Measurements from ENCODE around the gene RND3. TPM values are rescaled to one million over a fixed set of nuclear protein-coding genes. Genes with fewer than 3 reads are reported as not detected.

RND3 gene
- polyA plus RNA-seq (ENCODE audit: insufficient read length in 3 of 3), result 10 to 100 TPM; 51.5 to 60.6 (median 55.3) TPM

DNA sequence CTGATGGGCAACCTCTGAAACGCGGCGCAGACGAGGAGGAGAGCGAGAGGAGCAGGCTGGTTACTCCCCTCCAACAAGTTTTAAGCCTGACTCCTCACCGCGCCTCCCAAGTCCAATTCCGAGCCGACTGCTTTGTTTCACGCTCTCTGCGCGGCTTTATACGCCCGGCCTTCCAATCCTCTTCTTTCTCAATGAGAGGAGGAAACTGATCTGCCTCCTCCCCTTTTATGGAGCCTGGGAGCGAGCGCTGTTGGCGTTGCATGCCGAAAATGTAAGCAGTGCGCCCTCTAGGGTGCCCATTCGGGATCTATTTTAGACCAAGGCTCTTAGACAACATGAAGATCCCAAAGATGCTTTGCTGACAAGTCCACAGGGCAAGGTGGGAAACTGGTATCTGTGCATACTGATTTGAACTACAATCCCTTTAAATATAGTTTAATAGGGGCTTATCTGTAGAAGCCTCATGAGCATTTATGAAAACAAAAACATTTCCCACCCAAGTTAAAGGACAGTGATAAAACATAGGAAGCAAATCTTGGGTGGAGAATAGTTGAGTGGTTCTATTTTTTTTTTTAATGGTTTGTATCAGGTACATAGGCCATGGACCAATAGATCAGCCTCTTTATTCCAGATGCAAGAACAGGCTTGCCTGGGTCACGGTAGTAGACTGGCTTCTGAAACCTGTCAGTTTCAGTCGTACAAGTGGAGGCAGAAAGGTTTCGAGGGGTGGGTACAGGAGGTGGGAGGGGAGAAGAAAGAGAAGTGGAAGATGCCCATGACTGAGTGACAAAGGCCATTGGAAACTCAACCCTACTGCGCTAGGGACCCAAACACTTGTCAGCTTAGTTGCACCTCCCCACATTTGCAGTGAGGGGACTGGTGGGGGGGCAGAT is at the start of gene RND3:
Gene RND3 (minus strand): TSS at position 131 of the 893 bp plus-strand sequence. CDS start 250 bp downstream, outside the sequence.
- DNase-seq (ENCODE audit: low read depth in 3 of 3, low spot score in 2 of 3), result peak; percentile 92 to 95 (median 95)

DNA sequence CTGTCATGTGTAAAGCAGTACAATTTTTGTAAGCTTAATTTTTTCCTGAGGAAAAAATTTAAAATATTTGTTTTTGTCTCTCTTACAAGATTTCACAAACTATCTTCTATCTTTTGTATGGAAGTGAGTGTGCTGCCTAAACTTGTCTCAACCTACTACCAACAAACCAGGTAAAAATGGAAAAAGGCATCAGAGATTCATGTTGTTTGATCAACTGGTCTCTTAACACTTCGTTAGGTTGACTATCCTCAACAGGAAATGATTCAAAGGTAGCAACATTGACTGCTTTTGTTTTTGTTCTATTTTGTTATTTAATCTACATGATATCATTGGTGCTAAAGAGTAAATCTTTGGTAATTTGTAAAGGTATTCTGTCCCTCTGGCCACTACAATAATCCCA is 47.7 kb upstream of the RND3 start:
- no peak for DNase-seq (ENCODE audit: low read depth in 3 of 3, low spot score in 2 of 3)

DNA sequence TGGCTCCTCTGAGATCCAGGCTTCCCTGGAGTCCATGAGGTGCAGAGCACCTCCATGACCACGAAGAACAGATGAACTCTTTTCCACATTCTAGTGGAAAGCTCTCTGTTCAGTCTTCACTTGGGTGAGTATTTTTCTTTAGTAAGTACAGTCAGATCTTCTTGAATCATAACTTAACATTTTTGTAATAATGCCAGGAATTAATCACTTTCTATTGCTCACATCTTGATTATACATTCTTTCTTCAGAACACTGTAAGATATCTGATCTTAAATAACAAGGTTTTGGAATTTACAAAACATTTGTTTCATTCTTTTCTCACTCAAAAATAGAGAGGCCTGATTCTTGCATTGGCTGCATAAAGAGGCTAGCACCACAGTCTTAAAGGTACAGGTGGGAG is 45.4 kb upstream of the RND3 start:
- DNase-seq (ENCODE audit: low read depth in 3 of 3, low spot score in 2 of 3), result no peak

GRCh38 chr2:150532020-150532419 is 44.6 kb upstream of the RND3 start:
- no peak for DNase-seq (ENCODE audit: low read depth in 3 of 3, low spot score in 2 of 3)

DNA sequence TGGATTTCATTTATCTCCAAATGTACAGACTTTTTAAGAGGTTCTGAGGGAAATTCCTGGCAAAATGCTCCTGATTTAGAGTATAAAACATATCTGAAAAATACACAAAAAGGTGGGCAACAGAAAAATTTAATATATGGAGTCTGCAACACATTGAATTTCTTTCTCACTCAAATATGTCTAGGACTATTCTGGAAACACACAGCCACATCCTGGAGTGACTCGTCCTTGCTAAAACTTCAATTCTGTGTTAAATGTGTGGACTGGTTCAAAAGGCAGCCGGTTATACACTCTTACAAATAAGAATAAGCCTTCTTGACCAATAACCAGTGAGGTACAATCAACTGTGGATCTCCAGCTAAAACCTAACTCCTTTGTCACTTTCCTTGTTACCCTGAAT is 44.1 kb upstream of the RND3 start:
- DNase-seq (ENCODE audit: low read depth in 3 of 3, low spot score in 2 of 3), result no peak

DNA sequence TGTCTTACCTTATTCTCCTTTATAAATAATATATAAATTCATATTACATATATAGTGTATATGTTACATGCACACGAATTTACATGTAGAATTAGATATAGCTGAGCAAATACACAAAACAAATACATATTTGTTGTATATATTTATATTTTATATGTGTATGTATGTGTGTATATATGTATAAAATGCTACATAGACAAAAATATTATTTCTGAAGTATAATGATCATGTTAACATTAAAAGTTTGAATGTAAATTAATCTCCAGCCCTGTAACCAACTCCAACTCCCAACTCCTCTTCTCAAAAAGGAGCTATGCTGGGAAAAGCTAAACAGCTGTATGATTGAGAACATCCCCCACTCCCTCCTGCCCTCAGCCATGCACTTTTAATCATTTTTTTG is 42.7 kb upstream of the RND3 start:
- DNase-seq (ENCODE audit: low read depth in 3 of 3, low spot score in 2 of 3), result no peak

DNA sequence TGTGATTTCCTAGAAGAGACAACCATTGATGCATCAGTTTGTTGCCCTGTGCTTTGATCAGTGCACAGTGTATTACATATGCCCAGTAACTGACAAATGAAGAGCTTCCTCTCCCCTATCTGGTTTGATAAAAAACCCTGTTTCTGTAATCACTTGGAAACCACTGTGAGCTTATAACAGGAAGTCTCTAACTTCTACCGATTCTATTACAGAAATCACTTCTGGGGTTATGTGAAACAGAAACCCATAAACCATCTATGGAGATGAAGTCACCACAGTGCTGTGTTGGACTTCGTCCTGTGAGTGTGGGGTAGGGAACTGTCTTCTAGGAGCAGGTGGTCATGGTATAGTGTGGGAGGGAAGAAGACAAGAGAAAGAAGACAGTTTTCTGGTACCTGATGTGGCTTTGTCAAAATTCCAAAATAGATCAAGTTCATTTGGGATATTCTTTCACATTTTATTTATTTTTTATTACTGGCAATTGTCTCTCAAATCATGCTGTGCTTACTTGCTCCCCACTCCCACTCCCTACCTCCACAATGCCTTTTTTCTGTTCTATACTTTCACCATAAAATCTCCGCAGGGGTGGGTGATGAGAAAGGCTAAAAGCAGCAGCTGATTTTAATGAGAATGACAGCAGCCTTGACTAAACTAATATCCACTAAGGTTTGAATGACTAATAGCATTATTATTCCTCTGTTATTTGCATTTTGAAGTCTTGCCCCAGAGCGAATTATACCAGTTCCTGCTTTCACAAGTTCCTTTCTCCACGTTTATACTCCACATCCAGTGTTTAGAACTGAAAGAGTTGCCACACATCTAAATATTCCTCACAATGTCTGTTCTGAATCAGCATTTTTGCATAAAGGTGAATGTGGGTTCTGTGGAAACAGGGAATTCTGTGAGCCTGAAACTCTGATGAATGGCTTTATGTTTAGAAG is 41.7 kb upstream of the RND3 start:
- DNase-seq (ENCODE audit: low read depth in 3 of 3, low spot score in 2 of 3), result no peak

DNA sequence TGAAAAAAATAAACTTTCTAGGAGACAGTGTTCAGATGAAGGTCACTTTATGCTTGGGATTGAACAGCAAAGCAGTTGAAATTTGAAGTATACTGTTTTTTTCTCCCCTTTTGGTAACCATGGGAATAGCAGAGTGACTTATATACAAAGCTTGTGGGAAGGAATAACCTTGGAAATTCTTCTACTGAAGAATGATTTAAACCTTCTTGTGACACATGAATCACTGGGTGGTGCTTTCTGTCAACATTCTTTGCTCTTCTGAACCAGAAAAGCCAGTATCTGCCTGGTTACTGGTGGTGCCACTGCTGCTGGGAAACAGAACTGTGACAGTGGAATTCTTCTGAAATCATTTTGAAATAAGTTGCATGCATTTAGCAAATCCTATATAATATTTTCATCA is 39.4 kb upstream of the RND3 start:
- DNase-seq (ENCODE audit: low read depth in 3 of 3, low spot score in 2 of 3), result peak in 1 of 3 donors; percentile 29

GRCh38 chr2:150526006-150526405 is 38.5 kb upstream of the RND3 start:
- no peak for DNase-seq (ENCODE audit: low read depth in 3 of 3, low spot score in 2 of 3)

- DNase-seq (ENCODE audit: low read depth in 3 of 3, low spot score in 2 of 3), result no peak
Observed at GRCh38 chr2:150522269-150522668, 34.8 kb upstream of the RND3 start.

DNA sequence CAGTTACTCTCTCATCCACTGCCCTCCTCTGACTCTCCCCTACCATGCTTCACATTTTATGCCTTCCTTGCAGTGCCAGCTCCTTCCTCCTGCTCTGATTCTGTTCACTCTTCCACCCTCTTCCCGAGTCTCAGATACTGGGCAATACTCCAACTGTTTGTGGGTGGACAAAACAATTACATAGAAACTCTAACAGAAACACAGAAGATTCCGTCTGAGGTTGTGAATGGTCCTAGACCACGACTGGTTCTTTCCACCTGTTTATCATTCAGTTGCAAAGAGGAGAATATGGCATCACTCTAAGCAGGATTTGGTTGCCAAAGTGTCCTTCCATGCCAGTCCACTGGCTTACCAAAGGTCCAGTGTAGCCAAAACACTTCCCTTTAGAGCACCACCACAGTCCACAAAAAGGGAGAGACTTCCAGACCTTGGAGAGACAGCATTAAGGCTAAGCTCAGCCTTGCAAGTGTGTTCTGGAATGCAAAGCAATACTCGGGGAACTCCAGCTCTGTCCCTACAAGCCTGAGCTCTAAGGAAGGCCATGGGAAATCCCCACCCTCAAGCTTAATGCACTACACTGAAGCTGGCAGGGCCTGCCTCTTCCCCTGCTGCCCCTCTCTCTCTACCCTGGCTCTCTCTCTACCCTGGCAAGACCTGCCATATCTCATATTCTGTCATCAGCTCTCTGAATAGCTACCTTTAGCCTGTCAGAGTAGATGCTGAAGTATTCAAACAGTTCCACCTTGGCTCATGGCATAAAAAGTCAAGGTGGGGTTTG is 33.6 kb upstream of the RND3 start:
- DNase-seq (ENCODE audit: low read depth in 3 of 3, low spot score in 2 of 3), result no peak

DNA sequence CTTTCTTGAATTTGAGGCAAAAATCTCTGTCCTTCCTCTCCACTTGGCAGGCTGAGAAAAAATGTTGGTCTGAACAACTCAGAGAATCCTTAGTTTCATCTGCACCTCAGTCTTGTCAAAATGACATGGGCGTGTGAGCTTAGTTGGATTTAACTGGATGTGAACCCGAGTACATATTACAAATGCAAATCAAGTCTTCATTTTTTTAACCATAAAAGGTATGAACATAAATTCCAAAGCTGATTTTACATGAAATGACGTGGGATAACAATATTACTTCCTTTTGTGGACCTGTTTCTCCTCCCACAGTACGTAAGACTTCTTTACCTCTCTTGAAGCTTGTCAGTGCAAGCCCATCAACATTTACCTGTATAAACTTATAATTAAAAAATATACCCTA is 32.6 kb upstream of the RND3 start:
- DNase-seq (ENCODE audit: low read depth in 3 of 3, low spot score in 2 of 3), result no peak

DNA sequence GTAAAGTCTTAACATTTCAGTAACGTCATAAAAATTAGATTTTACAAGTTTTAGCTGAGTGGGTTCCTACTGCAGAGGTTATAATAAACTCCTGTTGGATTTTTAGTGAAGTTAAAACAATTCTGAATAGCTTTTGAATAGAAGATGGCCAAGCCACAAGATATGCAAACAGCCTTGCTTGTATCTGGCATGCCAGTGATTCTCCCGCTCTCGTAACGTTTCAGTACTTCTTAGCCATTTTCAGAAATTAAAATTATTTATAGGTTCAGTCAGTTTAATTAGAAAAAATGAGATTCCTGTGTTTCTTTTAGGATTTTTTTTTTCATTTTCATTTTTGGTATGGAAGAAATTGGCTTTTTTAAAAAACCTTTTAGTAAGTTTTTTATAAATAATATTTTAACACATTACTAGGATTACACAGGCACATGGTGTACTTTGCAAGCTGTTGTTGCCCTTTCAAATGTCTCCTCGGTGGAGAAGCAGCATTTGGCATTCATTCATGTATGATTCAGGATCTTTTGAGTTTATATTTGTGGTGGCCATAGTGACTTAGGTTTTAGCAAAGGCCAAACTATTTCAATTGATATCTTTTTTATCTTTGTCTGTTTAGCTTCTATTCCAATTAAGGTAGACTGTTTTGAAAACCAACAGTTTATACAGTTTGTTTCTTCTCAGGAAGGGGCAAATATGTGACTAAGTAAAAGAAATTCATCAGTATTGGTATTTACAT is 30.6 kb upstream of the RND3 start:
- DNase-seq (ENCODE audit: low read depth in 3 of 3, low spot score in 2 of 3), result no peak

- no peak for DNase-seq (ENCODE audit: low read depth in 3 of 3, low spot score in 2 of 3)
Observed at GRCh38 chr2:150513647-150514046, 26.2 kb upstream of the RND3 start.

DNA sequence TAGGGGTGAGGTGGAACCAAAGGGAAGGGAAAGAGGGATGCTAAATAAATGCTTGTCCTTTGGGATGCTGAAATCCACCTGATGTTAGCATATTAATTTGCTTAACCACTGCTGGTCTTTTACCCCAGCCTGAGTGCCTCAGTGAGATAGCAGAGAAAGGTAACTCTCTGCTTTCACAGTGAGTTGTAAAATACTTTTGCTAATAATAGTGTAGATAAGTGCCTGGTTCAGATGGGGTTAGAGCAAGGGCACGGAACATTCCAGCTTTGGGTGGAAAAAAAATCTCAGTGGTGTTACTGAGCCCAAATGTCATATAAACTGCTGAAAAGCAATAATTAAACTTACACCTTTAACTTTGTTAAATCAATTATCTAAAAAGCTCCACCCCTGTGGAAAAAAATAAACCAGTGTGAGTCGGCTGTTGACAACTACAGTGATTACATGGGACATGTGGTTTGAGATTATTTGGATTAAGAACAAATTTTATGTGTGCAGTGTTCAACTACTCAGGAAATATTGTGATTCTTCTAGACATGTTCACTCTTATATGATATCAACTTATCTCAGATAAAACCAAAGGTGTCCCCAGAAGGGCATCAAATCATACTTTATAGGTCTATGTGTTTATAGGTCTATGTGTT is 21.1 kb upstream of the RND3 start:
- no peak for DNase-seq (ENCODE audit: low read depth in 3 of 3, low spot score in 2 of 3)

- DNase-seq (ENCODE audit: low read depth in 3 of 3, low spot score in 2 of 3), result no peak
Observed at GRCh38 chr2:150507071-150507470, 19.6 kb upstream of the RND3 start.

- DNase-seq (ENCODE audit: low read depth in 3 of 3, low spot score in 2 of 3), result no peak
Observed at GRCh38 chr2:150505178-150505577, 17.7 kb upstream of the RND3 start.

- DNase-seq (ENCODE audit: low read depth in 3 of 3, low spot score in 2 of 3), result no peak
Observed at GRCh38 chr2:150495993-150496627, 8.6 kb upstream of the RND3 start.

DNA sequence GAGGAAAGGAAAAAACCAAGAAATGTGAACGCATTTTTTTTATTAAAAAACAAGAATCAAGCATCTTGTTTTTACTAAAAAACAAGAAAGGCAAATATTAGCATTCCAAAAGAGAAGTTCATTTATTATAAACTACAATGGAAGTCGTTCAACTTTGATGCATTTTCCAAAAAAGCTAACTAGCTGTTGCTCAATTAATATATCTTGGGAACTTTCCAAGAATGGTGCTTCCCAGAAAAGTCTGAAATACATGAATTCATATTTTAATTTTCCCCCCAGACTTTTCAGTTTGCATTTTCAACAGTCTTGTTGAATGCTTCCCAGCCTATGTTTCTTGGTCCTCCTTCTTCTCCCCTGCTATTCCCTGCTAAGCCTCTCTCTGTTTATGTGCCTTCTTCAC is 7.5 kb upstream of the RND3 start:
- DNase-seq (ENCODE audit: low read depth in 3 of 3, low spot score in 2 of 3), result no peak

Data from right renal cortex interstitium (tissue), 3 donors.